ENCODE results near the gene GNAQ.
"Not testable (repeated sequence)": the region's sequence is repeated elsewhere in the genome, so short reads cannot be mapped to it uniquely, and the experiment has no call there.

The GNAQ gene

DNA sequence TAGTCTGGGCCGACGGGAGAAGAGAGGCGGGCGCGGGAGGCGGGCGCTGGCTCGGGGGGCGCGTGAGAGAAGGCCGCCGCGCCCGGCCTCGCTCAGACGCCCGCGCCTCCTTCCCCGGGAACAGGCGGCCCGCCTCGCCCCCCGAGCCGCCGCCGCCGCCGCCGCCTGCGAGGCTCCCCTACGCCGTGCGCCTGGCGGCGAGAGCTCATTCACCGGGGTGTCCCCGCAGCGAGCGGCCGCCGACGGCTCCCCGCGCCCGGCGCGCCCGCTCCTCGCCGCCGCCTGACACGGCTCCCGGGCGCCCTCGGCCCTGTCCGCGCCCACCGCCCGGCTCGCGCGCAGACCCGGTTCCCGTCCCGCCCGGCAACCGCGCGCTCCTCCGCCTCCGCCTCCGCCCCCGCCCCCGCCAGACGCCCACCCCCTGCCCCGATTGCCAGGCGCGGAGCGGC lies at the start of gene GNAQ:
TSS of gene GNAQ (minus strand) at position 368 of the 449 bp plus-strand sequence. CDS start 576 bp downstream, outside the sequence.
- no peak for DNase-seq (ENCODE audit: low read depth, low spot score)

DNA sequence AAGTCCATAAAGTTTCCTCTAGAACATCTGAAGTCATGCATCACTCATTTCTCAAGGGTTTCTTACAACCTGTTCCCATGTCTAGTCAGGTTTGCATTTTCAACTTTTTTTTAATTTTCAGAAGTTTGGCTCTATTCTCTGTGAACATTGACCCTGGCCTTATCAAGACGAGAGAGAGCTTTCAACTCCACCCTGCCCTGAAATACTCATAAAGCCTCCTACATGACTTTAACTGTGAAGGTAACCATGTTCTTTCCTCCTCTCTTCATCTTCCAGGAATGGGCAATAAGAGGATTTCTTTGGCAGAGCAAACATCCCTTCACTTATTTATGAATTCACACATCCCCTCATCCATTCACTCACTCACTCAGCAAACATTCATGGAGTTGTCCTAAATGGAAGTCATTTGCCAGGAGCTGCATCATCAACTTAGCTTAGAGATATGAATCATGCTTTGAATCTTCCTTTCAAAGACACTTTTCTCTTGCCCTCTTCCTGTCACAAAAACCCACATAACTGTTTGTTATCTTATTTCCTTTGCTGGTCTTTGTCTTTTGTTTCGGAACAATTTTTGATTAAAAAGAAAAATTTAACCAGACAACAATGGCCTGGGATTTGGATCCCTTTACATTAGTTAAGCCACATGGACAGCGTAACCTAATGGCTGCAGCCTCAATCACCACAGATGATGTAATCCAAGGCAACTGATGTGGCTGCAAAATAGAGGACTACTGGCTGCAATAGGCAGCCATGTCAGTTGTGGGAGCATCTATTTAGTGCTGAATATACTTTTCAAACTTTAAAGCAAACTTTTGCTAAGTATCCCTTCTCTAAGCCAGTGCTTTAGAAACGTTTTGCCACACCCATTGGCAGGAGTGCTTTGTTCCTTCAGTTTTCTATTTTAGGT lies 43.0 kb upstream of the GNAQ start:
- no peak for DNase-seq (ENCODE audit: low read depth, low spot score)

DNA sequence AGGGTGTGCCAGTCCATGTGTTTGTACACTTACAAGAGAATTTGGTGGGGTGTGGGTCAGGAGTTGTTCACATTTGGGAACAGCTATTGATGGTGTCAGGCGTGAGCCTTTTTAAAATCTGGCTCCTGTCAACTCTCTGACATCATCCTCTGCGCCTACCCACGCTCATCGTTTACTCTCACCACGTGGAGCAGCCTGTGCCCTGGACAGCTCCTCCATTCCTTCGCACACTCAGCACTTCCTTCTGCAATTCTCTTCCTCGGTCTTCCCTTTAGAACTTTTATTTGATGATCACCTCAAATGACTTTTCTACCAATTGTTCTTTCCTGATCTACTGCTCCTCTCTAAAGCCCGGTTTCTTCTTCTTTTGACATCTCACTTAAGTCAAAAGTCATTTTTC lies 42.1 kb upstream of the GNAQ start:
- DNase-seq (ENCODE audit: low read depth, low spot score), result no peak

DNA sequence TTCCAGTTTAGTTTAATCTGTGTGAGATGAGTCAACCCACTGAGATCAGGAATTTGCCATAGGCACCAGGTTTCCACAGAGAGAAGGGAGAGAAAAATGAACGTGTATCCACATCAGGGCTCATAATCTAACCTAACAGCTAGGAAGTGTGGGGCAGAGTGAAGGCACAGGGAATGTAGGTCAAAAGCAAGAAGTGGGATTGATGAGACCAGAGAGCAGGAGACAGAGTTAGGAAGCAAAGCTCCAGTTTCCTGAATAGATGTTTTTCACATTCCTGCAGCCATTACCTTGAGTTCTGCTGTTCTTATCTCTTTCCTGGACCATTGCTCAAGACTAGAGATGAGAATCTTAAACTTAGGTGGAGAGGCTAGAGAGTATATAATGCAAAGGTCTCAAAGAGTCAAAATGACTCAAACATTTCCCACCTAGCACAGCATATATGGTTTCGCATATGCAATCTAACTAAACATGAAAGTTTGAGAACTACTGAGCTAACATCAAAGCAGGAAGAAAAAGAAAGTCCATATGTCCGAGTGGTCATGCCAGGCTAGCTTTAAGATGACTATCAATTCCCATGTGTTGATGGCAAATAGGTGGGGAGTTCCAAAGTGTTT lies 41.1 kb upstream of the GNAQ start:
- no peak for DNase-seq (ENCODE audit: low read depth, low spot score)

DNA sequence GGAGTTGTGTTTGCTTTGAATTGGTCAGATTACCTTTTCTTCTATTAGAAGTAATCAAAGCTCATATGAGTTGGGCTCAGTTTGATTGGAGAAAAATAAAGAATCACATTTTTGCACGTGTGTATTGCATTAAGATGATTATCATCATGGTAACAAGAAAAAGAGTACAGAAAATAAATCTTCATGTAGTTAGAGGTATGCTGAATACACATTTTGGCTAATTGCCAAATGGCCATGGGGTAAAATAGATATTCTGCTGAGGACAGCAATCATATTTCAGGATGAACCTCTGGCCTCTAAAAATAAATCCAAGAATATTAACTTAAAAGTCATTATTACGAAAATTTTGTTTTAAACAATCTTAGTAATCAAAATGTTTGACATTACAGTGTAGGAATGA lies 38.9 kb upstream of the GNAQ start:
- DNase-seq (ENCODE audit: low read depth, low spot score), result no peak

DNA sequence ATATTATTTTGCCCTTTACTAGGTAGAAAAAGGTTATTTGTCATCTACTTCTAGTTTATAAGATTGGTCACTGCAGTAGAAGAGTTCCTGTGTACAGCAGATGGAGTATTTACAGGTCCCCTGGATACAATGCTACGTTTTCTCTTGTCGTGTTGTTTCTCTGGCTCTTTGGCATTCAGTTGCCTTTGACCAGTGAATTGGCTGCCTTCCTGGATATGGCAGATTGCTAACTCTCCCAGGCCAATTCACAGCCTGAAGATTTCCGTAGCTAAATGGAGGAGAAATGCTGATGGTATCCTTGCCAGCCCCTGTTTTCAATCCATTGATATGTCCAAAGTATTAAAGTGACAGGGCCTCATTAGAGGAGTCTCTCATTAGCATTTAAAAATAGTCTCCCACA lies 32.5 kb upstream of the GNAQ start:
- no peak for DNase-seq (ENCODE audit: low read depth, low spot score)

DNA sequence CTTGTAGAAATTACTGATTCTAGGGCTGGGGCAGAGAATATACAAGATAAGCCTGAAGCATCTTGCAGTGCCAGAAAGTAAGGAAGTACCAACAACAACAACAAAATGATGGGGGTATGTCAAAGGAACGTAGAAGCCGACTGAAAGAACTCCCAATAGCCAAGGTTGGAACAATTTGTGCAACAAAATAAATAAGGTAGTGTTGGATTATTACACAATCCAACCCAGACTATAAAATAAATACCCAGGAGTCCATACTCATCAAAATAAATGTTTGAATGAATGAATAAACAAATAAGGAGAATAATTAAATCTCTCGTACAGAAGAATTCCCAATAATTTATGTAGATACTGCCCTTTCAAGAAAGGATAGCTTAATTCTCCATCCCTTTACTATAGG lies 31.1 kb upstream of the GNAQ start:
- DNase-seq (ENCODE audit: low read depth, low spot score), result no peak

DNA sequence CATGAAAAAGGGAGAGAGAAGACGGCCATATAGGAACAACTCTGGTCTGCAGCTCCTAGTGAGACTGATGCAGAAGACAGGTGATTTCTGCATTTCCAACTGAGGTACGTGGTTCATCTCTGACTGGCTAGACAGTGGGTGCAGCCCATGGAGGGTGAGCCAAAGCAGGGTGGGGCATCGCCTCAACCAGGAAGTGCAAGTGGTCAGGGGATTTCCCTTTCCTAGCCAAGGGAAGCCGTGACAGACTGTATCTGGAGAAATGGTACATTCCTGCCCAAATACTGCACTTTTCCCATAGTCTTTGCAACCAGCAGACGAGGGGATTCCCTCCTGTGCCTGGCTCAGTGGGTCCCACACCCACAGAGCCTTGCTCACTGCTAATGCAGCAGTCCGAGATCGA lies 22.6 kb upstream of the GNAQ start:
- not testable (repeated sequence) for DNase-seq (ENCODE audit: low read depth, low spot score)

DNA sequence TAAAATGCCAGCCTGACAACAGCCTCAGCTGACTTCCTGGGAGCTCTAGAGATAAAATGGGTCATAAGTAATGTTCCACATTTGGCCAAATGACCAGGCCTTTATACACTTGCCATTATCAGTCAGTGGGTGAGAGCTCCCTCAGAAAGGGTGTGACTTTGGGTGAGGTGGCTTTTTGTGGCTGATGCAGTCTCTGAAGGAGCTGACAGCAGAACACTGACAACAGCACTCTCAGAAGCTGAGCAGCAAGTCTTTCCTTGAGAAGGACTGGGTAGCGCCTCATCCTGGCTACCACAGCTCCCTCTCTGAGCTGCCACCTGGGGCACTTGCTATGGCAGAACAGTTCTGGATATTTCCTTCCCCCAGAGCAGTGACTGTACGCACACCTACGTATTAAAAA lies 22.0 kb upstream of the GNAQ start:
- no peak for DNase-seq (ENCODE audit: low read depth, low spot score)

DNA sequence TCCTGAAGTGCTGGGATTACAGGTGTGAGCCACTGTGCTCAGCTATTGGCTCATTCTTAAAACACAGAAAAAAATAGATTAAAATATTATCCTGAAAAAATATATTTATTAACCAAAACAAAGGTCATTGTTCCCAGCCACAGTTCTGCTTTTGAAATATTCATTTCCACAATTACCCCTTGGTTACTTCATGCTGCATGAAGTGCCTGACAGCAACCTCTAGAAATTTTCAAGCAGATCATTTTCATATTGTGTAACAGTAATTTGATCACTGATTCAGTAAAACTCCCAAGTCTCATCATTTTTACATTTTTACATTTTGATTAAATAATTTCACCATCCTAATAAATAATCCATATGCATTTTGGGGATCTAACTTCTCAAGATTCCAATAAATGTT lies 18.8 kb upstream of the GNAQ start:
- no peak for DNase-seq (ENCODE audit: low read depth, low spot score)

DNA sequence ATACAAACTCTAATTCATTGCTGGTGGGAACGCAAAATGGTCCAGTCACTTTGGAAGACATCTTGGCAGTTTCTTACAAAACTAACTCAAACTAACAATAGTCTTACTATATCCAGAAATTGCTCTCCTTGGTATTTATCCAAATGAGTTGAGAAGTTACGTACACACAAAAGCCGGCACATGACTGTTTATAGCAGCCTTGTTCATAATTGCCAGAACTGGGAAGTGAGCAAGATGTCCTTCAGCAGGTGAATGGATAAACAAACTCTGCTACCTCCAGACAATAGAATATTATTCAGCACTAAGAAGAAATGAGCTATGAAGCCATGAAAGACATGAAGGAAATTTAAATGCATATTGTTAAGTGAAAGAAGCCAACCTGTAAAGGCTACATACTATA lies 17.9 kb upstream of the GNAQ start:
- no peak for DNase-seq (ENCODE audit: low read depth, low spot score)

DNA sequence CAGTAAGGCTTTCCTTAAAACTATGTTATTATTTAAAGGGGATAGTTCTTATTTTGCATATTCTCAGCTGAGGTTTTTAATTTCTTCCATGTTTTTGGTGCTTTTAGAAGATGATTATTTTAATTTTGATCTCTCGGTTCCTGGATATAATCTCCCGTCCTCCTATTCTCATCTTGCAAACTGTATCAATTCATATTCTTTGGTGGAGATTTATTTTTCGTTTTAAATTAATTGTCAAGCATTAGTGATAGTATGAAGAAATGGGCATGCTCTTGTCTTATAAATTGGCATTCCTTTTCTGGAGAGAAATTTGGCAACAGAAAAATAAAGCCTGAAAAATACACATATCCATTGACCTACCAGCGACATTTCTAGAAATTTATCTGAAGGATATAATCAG lies 15.5 kb upstream of the GNAQ start:
- DNase-seq (ENCODE audit: low read depth, low spot score), result no peak

DNA sequence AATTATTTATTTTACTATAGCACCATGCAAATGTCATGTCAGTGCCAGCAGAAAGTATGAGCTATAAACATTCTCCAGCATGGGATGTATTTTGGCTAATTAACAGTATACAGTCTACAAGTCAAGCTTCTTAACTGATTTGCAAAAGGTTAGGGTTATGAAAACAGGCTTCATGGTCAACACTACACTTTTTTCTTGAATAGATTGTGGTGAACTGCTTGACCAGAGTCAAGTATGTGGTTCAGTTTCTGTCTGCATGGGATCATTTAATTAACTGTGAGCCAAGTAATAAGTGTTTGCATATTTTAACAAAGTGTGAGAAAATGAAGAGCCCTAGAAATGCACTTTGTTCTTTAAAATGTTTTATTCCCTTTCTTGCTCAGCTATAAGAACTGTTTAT lies 14.5 kb upstream of the GNAQ start:
- no peak for DNase-seq (ENCODE audit: low read depth, low spot score)

DNA sequence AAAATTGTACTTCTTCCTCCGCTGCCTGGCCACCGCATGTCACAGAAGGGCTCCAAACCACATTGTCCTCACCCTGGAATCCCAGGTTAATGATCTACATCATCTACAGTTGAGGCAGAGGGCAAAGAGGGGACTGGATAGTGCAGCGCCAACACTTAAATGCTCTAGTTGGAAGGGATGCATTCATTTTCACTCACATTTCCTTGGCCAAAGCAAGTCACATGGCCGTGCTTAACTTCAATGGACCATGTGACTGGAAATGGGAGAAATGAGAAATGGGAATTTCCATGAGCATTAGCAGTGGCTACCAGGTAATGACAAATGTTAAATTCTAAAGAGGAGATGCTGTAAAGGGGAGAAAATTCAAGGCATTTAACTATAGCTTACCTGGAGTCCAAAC lies 13.3 kb upstream of the GNAQ start:
- no peak for DNase-seq (ENCODE audit: low read depth, low spot score)

DNA sequence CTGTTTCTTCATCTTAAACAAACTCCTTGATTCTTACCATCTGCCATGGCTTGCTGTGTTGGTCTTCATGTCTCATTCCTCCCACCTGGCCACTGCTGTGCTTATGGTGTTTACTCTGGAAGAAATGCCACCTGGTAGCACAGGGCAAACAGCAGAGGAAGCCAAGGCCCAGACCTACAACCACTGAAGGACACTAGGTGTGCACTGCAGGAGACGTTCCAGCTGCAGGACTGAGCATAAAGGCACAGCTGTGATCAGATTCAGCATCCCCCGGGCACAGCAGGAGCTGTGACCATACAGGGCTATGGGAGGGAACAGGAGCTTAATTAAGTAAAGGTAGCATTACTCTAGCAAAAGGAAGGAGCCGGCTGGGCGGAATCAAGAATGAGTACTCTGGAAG lies 12.6 kb upstream of the GNAQ start:
- DNase-seq (ENCODE audit: low read depth, low spot score), result no peak

DNA sequence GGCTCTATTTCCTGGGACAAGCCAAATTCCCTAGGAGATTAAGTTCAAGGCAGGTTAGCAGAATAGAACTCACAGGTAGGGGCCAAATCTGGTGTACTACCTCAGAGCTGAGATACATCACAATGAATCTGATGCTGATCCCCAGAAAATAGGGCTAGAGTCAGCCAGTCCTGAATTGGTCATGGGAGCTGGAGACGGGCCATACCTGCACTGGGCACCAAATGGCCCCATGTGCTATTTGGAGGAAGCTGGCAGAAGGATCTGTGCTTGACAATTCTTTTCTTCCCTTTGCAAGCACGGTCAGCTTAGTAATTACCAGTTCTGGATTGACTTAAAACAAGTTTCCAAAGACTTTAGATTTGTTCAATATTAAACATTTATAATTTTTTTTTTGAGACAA lies 10.4 kb upstream of the GNAQ start:
- no peak for DNase-seq (ENCODE audit: low read depth, low spot score)

DNA sequence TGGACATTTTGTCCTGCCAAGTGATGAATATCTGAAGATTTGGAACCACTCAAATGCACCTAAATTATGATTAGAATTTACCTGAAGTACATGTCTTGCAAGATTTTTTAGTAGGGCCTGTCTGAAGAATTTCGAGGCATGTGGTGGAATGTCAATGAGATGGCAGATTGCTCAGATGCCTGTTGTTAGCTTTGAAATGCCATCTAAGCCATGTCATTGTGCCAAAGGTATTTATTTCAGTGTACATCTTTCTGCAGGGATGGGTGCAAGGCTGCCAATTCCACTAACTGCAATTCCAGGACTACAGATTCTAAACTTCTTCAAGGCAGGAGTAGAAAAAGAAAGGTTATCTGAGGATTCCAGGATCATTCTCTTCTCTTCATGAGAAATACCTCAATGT lies 9.1 kb upstream of the GNAQ start:
- DNase-seq (ENCODE audit: low read depth, low spot score), result no peak

DNA sequence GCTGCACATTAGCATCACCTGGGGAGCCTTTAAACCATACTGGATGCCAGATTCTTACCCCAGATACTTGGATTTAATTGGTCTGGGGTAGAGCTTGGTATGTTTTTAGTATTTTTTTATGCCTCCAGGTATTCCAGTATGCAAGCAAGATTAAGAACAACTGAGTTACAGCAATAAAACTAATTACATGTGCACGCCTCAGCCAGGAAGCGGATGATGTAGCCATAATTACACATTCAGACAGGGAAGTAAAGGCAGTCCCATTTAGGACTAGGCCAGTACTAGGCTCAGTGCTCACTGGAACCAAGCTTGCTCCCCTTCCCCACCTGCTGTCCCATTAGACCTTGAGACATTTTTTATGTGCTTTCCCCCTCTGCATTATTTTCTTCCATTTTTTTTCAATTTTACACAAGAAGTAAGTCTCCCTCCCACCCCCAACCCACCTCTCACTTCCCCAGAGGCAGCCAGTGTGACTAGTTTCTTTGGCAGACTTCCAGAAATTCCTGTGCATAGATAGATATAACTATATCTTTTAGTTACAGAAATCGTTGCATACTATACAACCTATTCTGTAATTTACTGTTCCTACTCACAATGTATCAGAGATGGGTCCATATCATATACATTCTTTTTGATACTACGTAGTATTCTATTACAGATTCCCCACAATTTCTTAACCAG lies 7.1 kb upstream of the GNAQ start:
- no peak for DNase-seq (ENCODE audit: low read depth, low spot score)

DNA sequence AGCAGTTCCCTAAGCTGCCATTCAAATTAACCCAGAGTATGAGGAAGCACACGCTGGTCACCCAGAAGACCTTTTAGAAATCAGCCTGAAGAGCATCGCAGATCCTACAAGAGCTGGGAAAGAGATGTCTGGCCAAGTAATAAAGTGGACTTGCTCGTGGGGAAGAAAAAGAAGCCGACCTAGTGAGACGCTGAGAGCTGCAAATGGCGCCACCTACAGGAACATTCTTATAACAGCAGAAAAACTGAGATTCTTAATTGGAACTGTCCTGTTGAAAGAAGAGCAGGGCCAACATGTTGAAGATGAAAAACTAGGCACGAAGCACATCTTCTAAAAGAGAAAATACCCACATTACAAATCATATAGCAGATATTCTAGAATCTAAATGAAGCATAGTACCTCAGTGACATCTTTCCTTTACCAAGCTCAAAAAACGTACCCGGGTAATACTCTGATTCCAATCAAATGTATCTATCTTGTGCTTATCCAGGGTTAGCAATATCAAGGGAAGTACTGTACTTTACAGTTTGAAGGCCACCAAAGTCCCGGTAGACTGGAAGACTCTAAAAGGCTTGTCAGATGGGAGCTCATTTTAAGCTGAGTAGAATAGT lies 3.9 kb upstream of the GNAQ start:
- peak; percentile 67 for DNase-seq (ENCODE audit: low read depth, low spot score)

DNA sequence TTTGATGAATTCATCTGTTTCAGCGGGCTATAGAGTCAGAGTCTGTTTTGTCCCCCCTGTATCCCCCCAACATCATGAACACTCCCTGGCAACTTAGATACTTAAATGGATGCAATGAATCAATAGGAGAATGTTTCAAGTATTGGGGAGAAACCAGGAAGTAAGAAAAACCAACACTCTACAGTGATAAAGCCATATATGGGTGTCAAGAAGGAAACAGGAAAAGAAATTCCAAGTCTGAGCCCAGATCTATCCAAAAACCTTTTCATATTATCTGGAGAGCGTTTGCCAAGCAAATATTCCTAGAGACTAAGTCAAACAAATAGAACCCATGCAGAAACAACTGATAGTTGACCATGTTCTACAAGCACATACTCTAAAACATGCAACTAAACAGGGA lies 2.3 kb upstream of the GNAQ start:
- DNase-seq (ENCODE audit: low read depth, low spot score), result no peak

DNA sequence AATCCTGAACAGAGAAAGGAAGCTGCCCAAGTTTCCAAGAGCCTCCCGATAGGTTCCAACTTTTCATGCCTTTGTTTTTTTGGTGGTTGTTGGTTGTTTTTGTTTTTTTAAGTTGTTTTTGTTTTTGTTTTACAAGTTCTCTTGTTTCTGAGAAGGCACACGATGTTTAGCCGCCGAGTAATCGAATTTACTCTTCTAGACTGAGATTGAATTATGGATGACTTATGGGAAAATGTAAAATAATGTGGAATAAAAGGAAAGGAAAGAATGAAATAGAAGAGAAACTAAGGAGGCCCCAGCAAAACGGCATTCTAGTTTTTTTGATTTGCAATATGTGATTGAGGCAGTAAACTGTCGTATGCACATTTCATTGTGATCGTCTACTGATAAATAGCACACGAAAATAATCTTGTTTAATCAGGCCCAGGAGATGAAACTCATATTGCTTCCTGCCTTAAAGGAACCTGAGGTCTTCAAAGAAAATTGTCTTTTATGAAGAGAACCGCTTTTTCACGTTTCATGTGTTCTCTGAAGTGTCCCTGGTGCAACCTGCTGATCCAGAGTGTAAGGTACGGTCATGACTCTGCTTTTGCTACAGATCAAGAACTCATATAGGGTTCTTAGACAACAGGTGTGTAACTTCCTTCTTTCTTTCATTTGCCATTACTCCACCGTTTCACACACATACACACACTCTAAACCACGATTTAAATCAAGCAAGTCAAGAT lies 1.3 kb upstream of the GNAQ start:
- DNase-seq (ENCODE audit: low read depth, low spot score), result no peak
